PFSK-1 (cell line): Measurements from ENCODE around the gene FAM124A.

Experiments used
- FOXP2 ChIP-seq: optimal IDR thresholded peaks from 2 replicates; pipeline ENCODE3; 2011; ENCODE audit warnings: borderline replicate concordance, control low read depth, inconsistent platforms; ENCODE audit not compliant: insufficient read depth; ENCODE audit errors: extremely low read length, extremely low read depth
- POLR2AphosphoS5 ChIP-seq: IDR thresholded peaks from 2 replicates; pipeline ENCODE4 v1.6.1; 2012; ENCODE audit warnings: low read depth, mild to moderate bottlenecking, control low read depth, low read length, moderate library complexity
- SIN3A ChIP-seq: IDR thresholded peaks from 2 replicates; pipeline ENCODE4 v1.6.1; 2012; ENCODE audit warnings: mild to moderate bottlenecking, low read length, moderate library complexity, borderline replicate concordance; ENCODE audit not compliant: insufficient read depth
- TAF1 ChIP-seq: IDR thresholded peaks from 2 replicates; pipeline ENCODE4 v1.6.1; 2012; ENCODE audit warnings: low read length, control low read depth, borderline replicate concordance; ENCODE audit not compliant: insufficient read depth
- TF ChIP-seq, protein P1 (sequence below), 2 experiments: IDR thresholded peaks; 2 replicates each; pipeline versions ENCODE4 v1.6.1 to v1.8.0; 2011 to 2012; ENCODE audit warnings: low read depth in 2 of 2, low read length in 2 of 2, control low read depth in 1 of 2, inconsistent platforms in 1 of 2, mild to moderate bottlenecking in 1 of 2, moderate library complexity in 1 of 2; ENCODE audit not compliant: insufficient read depth in 1 of 2

The FAM124A gene

GRCh38 chr13:51218626-51219025 is 3.6 kb upstream of the FAM124A start:
- TF ChIP-seq, protein P1, sequence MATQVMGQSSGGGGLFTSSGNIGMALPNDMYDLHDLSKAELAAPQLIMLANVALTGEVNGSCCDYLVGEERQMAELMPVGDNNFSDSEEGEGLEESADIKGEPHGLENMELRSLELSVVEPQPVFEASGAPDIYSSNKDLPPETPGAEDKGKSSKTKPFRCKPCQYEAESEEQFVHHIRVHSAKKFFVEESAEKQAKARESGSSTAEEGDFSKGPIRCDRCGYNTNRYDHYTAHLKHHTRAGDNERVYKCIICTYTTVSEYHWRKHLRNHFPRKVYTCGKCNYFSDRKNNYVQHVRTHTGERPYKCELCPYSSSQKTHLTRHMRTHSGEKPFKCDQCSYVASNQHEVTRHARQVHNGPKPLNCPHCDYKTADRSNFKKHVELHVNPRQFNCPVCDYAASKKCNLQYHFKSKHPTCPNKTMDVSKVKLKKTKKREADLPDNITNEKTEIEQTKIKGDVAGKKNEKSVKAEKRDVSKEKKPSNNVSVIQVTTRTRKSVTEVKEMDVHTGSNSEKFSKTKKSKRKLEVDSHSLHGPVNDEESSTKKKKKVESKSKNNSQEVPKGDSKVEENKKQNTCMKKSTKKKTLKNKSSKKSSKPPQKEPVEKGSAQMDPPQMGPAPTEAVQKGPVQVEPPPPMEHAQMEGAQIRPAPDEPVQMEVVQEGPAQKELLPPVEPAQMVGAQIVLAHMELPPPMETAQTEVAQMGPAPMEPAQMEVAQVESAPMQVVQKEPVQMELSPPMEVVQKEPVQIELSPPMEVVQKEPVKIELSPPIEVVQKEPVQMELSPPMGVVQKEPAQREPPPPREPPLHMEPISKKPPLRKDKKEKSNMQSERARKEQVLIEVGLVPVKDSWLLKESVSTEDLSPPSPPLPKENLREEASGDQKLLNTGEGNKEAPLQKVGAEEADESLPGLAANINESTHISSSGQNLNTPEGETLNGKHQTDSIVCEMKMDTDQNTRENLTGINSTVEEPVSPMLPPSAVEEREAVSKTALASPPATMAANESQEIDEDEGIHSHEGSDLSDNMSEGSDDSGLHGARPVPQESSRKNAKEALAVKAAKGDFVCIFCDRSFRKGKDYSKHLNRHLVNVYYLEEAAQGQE (IDR thresholded peaks at IDR 0.05; ENCODE audit: insufficient read depth in 1 of 2, low read depth in 2 of 2, low read length in 2 of 2) = no peak
- TF ChIP-seq SIN3A = no peak
- TF ChIP-seq POLR2AphosphoS5 = no peak
- no peak for TF ChIP-seq FOXP2
- no peak for TF ChIP-seq TAF1

DNA sequence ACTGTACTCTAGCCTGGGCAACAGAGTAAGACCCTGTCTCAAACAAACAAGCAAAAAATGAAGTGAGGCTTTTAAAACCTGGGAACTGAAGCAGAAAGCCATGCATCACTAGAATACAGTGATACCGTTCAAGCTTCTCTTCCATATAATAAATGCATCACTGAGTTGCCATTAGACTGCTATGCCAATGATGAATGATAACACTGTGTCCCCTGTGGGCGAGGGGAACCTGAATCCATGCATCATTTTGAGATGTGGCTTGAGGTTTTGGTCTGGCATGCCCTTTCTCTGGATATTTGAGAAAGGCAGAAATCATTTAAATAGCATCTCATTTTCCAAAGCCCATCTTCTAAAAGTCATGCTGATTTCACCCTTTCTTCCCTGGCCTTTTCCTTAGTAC is 1.5 kb upstream of the FAM124A start:
- TF ChIP-seq, protein P1 (IDR thresholded peaks at IDR 0.05; ENCODE audit: insufficient read depth in 1 of 2, low read depth in 2 of 2, low read length in 2 of 2) = no peak
- no peak for TF ChIP-seq TAF1
- no peak for TF ChIP-seq FOXP2
- no peak for TF ChIP-seq POLR2AphosphoS5
- TF ChIP-seq SIN3A = no peak

DNA sequence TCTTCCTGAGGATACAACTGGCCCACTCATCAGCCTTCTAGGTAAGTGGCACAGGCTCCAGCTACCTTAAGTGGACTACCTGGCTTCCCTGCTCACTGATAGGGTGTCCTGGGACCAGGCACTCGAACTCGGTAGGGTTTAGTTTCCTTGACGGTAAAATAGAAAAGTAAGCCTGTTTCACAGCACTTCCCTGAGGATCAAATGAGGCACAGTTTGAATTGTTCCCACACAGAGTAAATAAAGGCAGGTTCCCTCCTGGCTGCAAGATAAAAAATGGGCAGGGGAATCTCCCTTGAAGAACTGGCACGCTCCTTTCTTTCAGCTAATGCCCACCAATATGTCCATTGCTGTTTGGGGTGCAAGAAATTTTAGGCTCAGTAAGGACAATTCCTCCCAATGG is 1.1 kb upstream of the FAM124A start:
- TF ChIP-seq POLR2AphosphoS5 = no peak

DNA sequence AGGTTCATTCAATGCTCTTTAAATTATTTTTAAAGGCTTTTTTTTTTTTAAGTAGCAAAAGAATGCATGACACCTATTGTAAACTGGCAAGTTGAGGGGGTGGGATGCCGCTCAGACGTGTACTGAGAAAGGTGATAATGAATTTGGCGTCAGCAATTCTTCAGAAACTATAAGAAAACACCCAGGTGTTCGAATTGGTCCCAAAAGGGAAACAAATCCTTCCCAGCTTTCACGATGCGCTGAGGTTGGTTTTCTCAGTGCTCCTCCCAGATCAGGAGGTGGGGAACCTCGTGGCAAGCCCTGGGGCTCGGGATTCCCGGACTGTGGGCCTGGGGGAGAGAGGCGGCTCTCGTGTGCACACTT is 543 bp upstream of the FAM124A start:
- no peak for TF ChIP-seq FOXP2

GRCh38 chr13:51222686-51223559 is 725 bp downstream of the FAM124A start:
- TF ChIP-seq, protein P1 (IDR thresholded peaks at IDR 0.05; ENCODE audit: insufficient read depth in 1 of 2, low read depth in 2 of 2, low read length in 2 of 2) = no peak
- TF ChIP-seq TAF1 = no peak
- no peak for TF ChIP-seq SIN3A
- TF ChIP-seq FOXP2 = no peak
- TF ChIP-seq POLR2AphosphoS5 = no peak

DNA sequence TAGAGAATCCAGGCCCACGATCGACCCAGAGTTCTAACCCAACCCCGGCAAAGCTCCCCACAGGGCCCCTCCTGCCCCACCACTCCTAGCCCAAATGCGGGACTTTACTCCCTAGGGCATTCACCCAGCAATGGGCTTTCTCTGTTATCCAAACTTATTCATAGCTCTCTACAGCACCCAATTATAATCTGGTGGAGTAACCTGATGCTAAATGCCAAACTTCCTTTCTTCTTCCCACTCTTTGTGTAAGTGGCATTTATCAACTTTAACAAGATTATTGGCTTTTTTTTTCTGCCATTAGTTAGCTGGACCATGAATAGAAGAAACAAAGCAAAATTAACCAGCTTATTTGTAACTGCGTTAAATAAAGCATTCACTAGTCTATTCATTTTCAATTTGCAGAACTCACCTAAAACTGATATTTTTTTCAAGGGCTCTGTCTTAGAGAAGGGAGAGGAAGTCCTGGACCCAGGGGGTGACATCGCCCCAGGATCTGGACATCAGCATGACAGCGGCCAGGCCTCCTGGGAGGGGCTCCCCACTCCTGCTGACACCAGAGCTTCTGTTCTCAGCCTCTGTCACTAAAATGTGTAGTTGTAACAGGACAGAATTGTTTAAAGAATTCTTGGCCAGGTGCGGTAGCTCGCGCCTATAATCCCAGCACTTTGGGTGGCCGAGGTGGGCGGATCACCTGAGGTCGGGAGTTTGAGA is 1.5 kb downstream of the FAM124A start:
- TF ChIP-seq, protein P1 (IDR thresholded peaks at IDR 0.05; ENCODE audit: insufficient read depth in 1 of 2, low read depth in 2 of 2, low read length in 2 of 2) = no peak
- no peak for TF ChIP-seq FOXP2
- no peak for TF ChIP-seq POLR2AphosphoS5
- no peak for TF ChIP-seq TAF1
- no peak for TF ChIP-seq SIN3A
